Activated T-cell treated with anti-CD3 and anti-CD28 coated beads, Interleukin-2, amount 50 U/mL, for 24 hours (primary cell): ENCODE results near the gene LMX1B.
"Not testable (repeated sequence)": the region's sequence is repeated elsewhere in the genome, so short reads cannot be mapped to it uniquely, and the experiment has no call there.

ENCODE experiments used
- DNase-seq: peaks from one replicate; pipeline ENCODE4 v3.0.0-alpha.2; 2020
- H3K27ac Mint-ChIP-seq: 2 replicates; pipeline ENCODE4 v1.8.0; 2020; ENCODE audit warnings: mild to moderate bottlenecking, mixed read lengths
- H3K27me3 Mint-ChIP-seq: 2 replicates; pipeline ENCODE4 v1.8.0; 2020; ENCODE audit warnings: mixed read lengths
- H3K36me3 Mint-ChIP-seq: 2 replicates; pipeline ENCODE4 v1.8.0; 2020; ENCODE audit warnings: low read depth, mixed read lengths
- H3K4me1 Mint-ChIP-seq: 2 replicates; pipeline ENCODE4 v1.8.0; 2020; ENCODE audit warnings: low read depth, mixed read lengths
- H3K4me3 Mint-ChIP-seq: 2 replicates; pipeline ENCODE4 v1.8.0; 2020; ENCODE audit warnings: mild to moderate bottlenecking, moderate library complexity, mixed read lengths
- H3K9me3 Mint-ChIP-seq: 2 replicates; pipeline ENCODE4 v1.8.0; 2020; ENCODE audit warnings: mixed read lengths

LMX1B gene

GRCh38 chr9:126613651-126614050 lies at the start of gene LMX1B:
LMX1B (plus strand) TSS chr9:126613928; CDS start chr9:126614450, 522 bp downstream.
- Mint-ChIP-seq H3K36me3 (no peaks in the 10 kb centered on the region), H3K9me3 (no peaks in the 10 kb centered on the region), H3K27me3 (peaks cover 83% of the 10 kb centered on the region), H3K27ac (peak within 1 kb of the TSS; percentile 78), H3K4me3 (peak within 1 kb of the TSS; percentile 49), H3K4me1 (peaks cover 28% of the 10 kb centered on the region)
- no peak for DNase-seq

GRCh38 chr9:126564128-126564527 lies 49.6 kb upstream of the LMX1B start:
- Mint-ChIP-seq H3K27me3 (peaks cover 76% of the 10 kb centered on the region), H3K27ac (no peak overlapping the region), H3K4me1 (no peaks in the 10 kb centered on the region), H3K4me3 (no peak overlapping the region), H3K36me3 (no peaks in the 10 kb centered on the region), H3K9me3 (no peaks in the 10 kb centered on the region)
- DNase-seq: no peak

GRCh38 chr9:126564716-126565115 lies 49.0 kb upstream of the LMX1B start:
- no peak overlapping the region for H3K4me3 Mint-ChIP-seq
- peaks cover 71% of the 10 kb centered on the region for H3K27me3 Mint-ChIP-seq
- H3K36me3 Mint-ChIP-seq: no peaks in the 10 kb centered on the region
- H3K27ac Mint-ChIP-seq: no peak overlapping the region
- H3K4me1 Mint-ChIP-seq: no peaks in the 10 kb centered on the region
- no peaks in the 10 kb centered on the region for H3K9me3 Mint-ChIP-seq
- DNase-seq: no peak

GRCh38 chr9:126565336-126566128 lies 48.2 kb upstream of the LMX1B start:
- H3K27me3 Mint-ChIP-seq: peaks cover 65% of the 10 kb centered on the region
- H3K4me3 Mint-ChIP-seq: no peak overlapping the region
- no peak for DNase-seq
- H3K9me3 Mint-ChIP-seq: no peaks in the 10 kb centered on the region
- no peak overlapping the region for H3K27ac Mint-ChIP-seq
- H3K4me1 Mint-ChIP-seq: no peaks in the 10 kb centered on the region
- no peaks in the 10 kb centered on the region for H3K36me3 Mint-ChIP-seq

GRCh38 chr9:126569036-126569435 lies 44.7 kb upstream of the LMX1B start:
- no peaks in the 10 kb centered on the region for H3K36me3 Mint-ChIP-seq
- peaks cover 45% of the 10 kb centered on the region for H3K27me3 Mint-ChIP-seq
- DNase-seq: no peak
- H3K4me1 Mint-ChIP-seq: no peaks in the 10 kb centered on the region
- no peak overlapping the region for H3K4me3 Mint-ChIP-seq
- no peak overlapping the region for H3K27ac Mint-ChIP-seq
- H3K9me3 Mint-ChIP-seq: no peaks in the 10 kb centered on the region

- Mint-ChIP-seq H3K4me1 (no peaks in the 10 kb centered on the region), H3K36me3 (no peaks in the 10 kb centered on the region), H3K27ac (no peak overlapping the region), H3K4me3 (no peak overlapping the region), H3K27me3 (peaks cover 29% of the 10 kb centered on the region), H3K9me3 (no peaks in the 10 kb centered on the region)
- DNase-seq: no peak
Observed at GRCh38 chr9:126578029-126578428, 35.7 kb upstream of the LMX1B start.

GRCh38 chr9:126580319-126580718 lies 33.4 kb upstream of the LMX1B start:
- H3K4me1 Mint-ChIP-seq, DNase-seq, H3K4me3 Mint-ChIP-seq, H3K9me3 Mint-ChIP-seq, H3K27ac Mint-ChIP-seq, H3K36me3 Mint-ChIP-seq: not testable (repeated sequence)
- peaks cover 42% of the 10 kb centered on the region for H3K27me3 Mint-ChIP-seq

GRCh38 chr9:126581893-126582292 lies 31.8 kb upstream of the LMX1B start:
- no peaks in the 10 kb centered on the region for H3K36me3 Mint-ChIP-seq
- peaks cover 57% of the 10 kb centered on the region for H3K27me3 Mint-ChIP-seq
- H3K4me1 Mint-ChIP-seq: no peaks in the 10 kb centered on the region
- no peak overlapping the region for H3K27ac Mint-ChIP-seq
- H3K9me3 Mint-ChIP-seq: no peaks in the 10 kb centered on the region
- no peak for DNase-seq
- no peak overlapping the region for H3K4me3 Mint-ChIP-seq

GRCh38 chr9:126582427-126582826 lies 31.3 kb upstream of the LMX1B start:
- no peaks in the 10 kb centered on the region for H3K9me3 Mint-ChIP-seq
- H3K27ac Mint-ChIP-seq: no peak overlapping the region
- H3K4me3 Mint-ChIP-seq: no peak overlapping the region
- no peak for DNase-seq
- H3K36me3 Mint-ChIP-seq: no peaks in the 10 kb centered on the region
- no peaks in the 10 kb centered on the region for H3K4me1 Mint-ChIP-seq
- peaks cover 62% of the 10 kb centered on the region for H3K27me3 Mint-ChIP-seq

GRCh38 chr9:126583144-126583760 lies 30.5 kb upstream of the LMX1B start:
- H3K27me3 Mint-ChIP-seq: peaks cover 69% of the 10 kb centered on the region

GRCh38 chr9:126584611-126585010 lies 29.1 kb upstream of the LMX1B start:
- Mint-ChIP-seq H3K27ac (no peak overlapping the region), H3K9me3 (no peaks in the 10 kb centered on the region), H3K4me3 (no peak overlapping the region), H3K4me1 (no peaks in the 10 kb centered on the region), H3K27me3 (peaks cover 70% of the 10 kb centered on the region), H3K36me3 (no peaks in the 10 kb centered on the region)
- no peak for DNase-seq

More at GRCh38 chr9:126583144-126583760, 30.5 kb upstream of the LMX1B start:
- no peak overlapping the region for H3K4me3 Mint-ChIP-seq
- no peaks in the 10 kb centered on the region for H3K4me1 Mint-ChIP-seq
- H3K36me3 Mint-ChIP-seq: no peaks in the 10 kb centered on the region
- H3K9me3 Mint-ChIP-seq: no peaks in the 10 kb centered on the region
- no peak for DNase-seq
- no peak overlapping the region for H3K27ac Mint-ChIP-seq

- Mint-ChIP-seq H3K9me3 (no peaks in the 10 kb centered on the region), H3K36me3 (no peaks in the 10 kb centered on the region), H3K27ac (no peak overlapping the region), H3K27me3 (peaks cover 76% of the 10 kb centered on the region), H3K4me3 (no peak overlapping the region), H3K4me1 (no peaks in the 10 kb centered on the region)
- DNase-seq: no peak
Observed at GRCh38 chr9:126586236-126586635, 27.5 kb upstream of the LMX1B start.

GRCh38 chr9:126587187-126588185 lies 26.2 kb upstream of the LMX1B start:
- no peak for DNase-seq
- no peak overlapping the region for H3K27ac Mint-ChIP-seq
- no peaks in the 10 kb centered on the region for H3K4me1 Mint-ChIP-seq
- H3K36me3 Mint-ChIP-seq: no peaks in the 10 kb centered on the region
- H3K9me3 Mint-ChIP-seq: no peaks in the 10 kb centered on the region
- no peak overlapping the region for H3K4me3 Mint-ChIP-seq
- peaks cover 73% of the 10 kb centered on the region for H3K27me3 Mint-ChIP-seq

GRCh38 chr9:126588491-126589168 lies 25.1 kb upstream of the LMX1B start:
- no peak for DNase-seq
- H3K27me3 Mint-ChIP-seq: peaks cover 68% of the 10 kb centered on the region
- no peak overlapping the region for H3K4me3 Mint-ChIP-seq
- H3K4me1 Mint-ChIP-seq: no peaks in the 10 kb centered on the region
- H3K9me3 Mint-ChIP-seq: no peaks in the 10 kb centered on the region
- no peaks in the 10 kb centered on the region for H3K36me3 Mint-ChIP-seq
- H3K27ac Mint-ChIP-seq: no peak overlapping the region
